ENCODE data around the gene PROK1.

Gene PROK1

GRCh38 chr1:110441888-110442287, 9.1 kb upstream of the PROK1 start:
- no peak overlapping the region for H3K4me3 ChIP-seq (replicated peaks; ENCODE audit: low read depth, low read length)
- no peak for DNase-seq (ENCODE audit: low read depth)
- TF ChIP-seq CTCF (IDR thresholded peaks at IDR 0.05; ENCODE audit: low read length, missing control alignments): no peak

GRCh38 chr1:110443451-110443850, 7.5 kb upstream of the PROK1 start:
- no peak for TF ChIP-seq CTCF (IDR thresholded peaks at IDR 0.05; ENCODE audit: low read length, missing control alignments)
- no peak overlapping the region for H3K4me3 ChIP-seq (replicated peaks; ENCODE audit: low read depth, low read length)
- peak; percentile 16 for DNase-seq (ENCODE audit: low read depth)

- TF ChIP-seq CTCF (IDR thresholded peaks at IDR 0.05; ENCODE audit: low read length, missing control alignments): no peak
- no peak for DNase-seq (ENCODE audit: low read depth)
- no peak overlapping the region for H3K4me3 ChIP-seq (replicated peaks; ENCODE audit: low read depth, low read length)
Observed at GRCh38 chr1:110444561-110444960, 6.4 kb upstream of the PROK1 start.

- H3K4me3 ChIP-seq (replicated peaks; ENCODE audit: low read depth, low read length): no peak overlapping the region
- TF ChIP-seq CTCF (IDR thresholded peaks at IDR 0.05; ENCODE audit: low read length, missing control alignments): no peak
- no peak for DNase-seq (ENCODE audit: low read depth)
Observed at GRCh38 chr1:110449661-110450651, 993 bp upstream of the PROK1 start.

GRCh38 chr1:110452330-110452729, 1.4 kb downstream of the PROK1 start:
- no peak for DNase-seq (ENCODE audit: low read depth)
- no peak overlapping the region for H3K4me3 ChIP-seq (replicated peaks; ENCODE audit: low read depth, low read length)
- TF ChIP-seq CTCF (IDR thresholded peaks at IDR 0.05; ENCODE audit: low read length, missing control alignments): no peak

GRCh38 chr1:110453829-110454228, 2.9 kb downstream of the PROK1 start:
- no peak overlapping the region for H3K4me3 ChIP-seq (replicated peaks; ENCODE audit: low read depth, low read length)
- no peak for TF ChIP-seq CTCF (IDR thresholded peaks at IDR 0.05; ENCODE audit: low read length, missing control alignments)
- DNase-seq (ENCODE audit: low read depth): no peak

All from fibroblast of pulmonary artery (primary cell).